Kidney epithelial cell (primary cell): ENCODE data around the gene MXD3. TPM values are rescaled to one million over a fixed set of nuclear protein-coding genes. Genes with fewer than 3 reads are reported as not detected.

Experiments
- DNase-seq: peaks from one replicate; pipeline ENCODE4 v3.0.0-alpha.2; 2010; ENCODE audit warnings: low read depth
- H3K27me3 ChIP-seq: 2 replicates; pipeline ENCODE4 v1.6.0; 2011; ENCODE audit warnings: low read length; ENCODE audit not compliant: control insufficient read depth, insufficient read depth
- H3K36me3 ChIP-seq: 2 replicates; pipeline ENCODE4 v1.5.1; 2011; ENCODE audit warnings: low read length; ENCODE audit not compliant: control insufficient read depth, insufficient read depth
- H3K4me3 ChIP-seq: 2 replicates; pipeline ENCODE4 v1.5.1; 2011; ENCODE audit warnings: low read depth, mild to moderate bottlenecking, control low read depth, low read length
- total RNA-seq: library from RNA; depleted of rRNA; stranded (reverse); fragments of >200 nt; gene quantifications from 2 replicates; pipeline ENCODE4 v1.2.3, GENCODE V29; 2015
- TF ChIP-seq, protein P1 (sequence below): IDR thresholded peaks from 2 replicates; pipeline ENCODE4 v1.5.1; 2011; ENCODE audit warnings: mild to moderate bottlenecking, moderate library complexity, low read length, control low read depth, inconsistent platforms; ENCODE audit not compliant: insufficient read depth, poor library complexity, severe bottlenecking

MXD3 gene
- total RNA-seq, 1 donor from 2014 or later: 6.6 TPM

GRCh38 chr5:177294632-177295031 lies 17.1 kb downstream of the MXD3 start:
- no peak for DNase-seq
- Histone ChIP-seq H3K36me3 (peaks cover 2% of the 10 kb centered on the region), H3K4me3 (no peak overlapping the region), H3K27me3 (no peaks in the 10 kb centered on the region)
- TF ChIP-seq, protein P1, sequence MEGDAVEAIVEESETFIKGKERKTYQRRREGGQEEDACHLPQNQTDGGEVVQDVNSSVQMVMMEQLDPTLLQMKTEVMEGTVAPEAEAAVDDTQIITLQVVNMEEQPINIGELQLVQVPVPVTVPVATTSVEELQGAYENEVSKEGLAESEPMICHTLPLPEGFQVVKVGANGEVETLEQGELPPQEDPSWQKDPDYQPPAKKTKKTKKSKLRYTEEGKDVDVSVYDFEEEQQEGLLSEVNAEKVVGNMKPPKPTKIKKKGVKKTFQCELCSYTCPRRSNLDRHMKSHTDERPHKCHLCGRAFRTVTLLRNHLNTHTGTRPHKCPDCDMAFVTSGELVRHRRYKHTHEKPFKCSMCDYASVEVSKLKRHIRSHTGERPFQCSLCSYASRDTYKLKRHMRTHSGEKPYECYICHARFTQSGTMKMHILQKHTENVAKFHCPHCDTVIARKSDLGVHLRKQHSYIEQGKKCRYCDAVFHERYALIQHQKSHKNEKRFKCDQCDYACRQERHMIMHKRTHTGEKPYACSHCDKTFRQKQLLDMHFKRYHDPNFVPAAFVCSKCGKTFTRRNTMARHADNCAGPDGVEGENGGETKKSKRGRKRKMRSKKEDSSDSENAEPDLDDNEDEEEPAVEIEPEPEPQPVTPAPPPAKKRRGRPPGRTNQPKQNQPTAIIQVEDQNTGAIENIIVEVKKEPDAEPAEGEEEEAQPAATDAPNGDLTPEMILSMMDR: no peak

DNA sequence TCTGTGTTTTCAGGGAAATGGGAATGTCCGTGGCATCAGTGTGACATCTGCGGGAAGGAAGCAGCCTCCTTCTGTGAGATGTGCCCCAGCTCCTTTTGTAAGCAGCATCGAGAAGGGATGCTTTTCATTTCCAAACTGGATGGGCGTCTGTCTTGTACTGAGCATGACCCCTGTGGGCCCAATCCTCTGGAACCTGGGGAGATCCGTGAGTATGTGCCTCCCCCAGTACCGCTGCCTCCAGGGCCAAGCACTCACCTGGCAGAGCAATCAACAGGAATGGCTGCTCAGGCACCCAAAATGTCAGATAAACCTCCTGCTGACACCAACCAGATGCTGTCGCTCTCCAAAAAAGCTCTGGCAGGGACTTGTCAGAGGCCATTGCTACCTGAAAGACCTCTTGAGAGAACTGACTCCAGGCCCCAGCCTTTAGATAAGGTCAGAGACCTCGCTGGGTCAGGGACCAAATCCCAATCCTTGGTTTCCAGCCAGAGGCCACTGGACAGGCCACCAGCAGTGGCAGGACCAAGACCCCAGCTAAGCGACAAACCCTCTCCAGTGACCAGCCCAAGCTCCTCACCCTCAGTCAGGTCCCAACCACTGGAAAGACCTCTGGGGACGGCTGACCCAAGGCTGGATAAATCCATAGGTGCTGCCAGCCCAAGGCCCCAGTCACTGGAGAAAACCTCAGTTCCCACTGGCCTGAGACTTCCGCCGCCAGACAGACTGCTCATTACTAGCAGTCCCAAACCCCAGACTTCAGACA lies 17.7 kb downstream of the MXD3 start:
- Histone ChIP-seq H3K4me3 (no peak overlapping the region), H3K36me3 (peaks cover 2% of the 10 kb centered on the region), H3K27me3 (no peaks in the 10 kb centered on the region)
- TF ChIP-seq, protein P1: no peak
- DNase-seq: no peak

- H3K27me3 ChIP-seq: no peaks in the 10 kb centered on the region
- no peak for DNase-seq
- H3K36me3 ChIP-seq: peaks cover 3% of the 10 kb centered on the region
- no peak overlapping the region for H3K4me3 ChIP-seq
- TF ChIP-seq, protein P1: no peak
Observed at GRCh38 chr5:177291735-177292134, 20.0 kb downstream of the MXD3 start.

DNA sequence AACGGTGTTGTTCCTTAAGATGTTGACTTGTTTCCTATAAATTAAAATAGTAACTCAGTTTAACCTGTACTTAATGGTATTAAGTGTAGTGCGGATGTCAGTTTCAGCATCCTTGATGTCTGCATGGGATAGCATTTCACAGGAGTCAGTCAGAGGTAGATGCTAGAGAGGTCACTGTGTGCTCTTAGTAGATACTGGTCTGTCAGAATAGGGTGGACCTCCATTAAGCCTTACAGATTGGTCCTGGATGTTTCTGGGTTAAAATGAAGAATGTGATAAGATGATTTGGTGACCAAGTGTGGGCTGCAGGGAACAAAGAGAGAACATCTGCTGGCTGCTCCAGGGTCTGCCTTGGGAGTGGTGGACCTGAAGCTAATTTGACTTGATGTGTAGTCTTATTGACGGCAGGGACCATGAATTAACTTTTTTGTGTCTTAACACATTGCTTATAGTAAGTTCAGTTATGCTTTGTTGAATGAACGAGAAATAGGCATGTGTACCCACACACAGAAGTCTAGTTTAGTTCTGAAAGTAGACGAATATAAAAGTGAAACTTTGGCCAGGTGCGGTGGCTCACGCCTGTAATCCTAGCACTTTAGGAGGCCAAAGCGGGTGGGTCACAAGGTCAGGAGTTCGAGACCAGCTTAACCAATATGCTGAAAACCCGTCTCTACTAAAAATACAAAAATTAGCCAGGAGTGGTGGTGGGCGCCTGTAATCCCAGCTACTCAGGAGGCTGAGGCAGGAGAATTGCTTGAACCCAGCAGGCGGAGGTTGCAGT lies 20.7 kb downstream of the MXD3 start:
- no peak overlapping the region for H3K4me3 ChIP-seq
- DNase-seq: no peak
- H3K27me3 ChIP-seq: no peaks in the 10 kb centered on the region
- TF ChIP-seq, protein P1: no peak
- H3K36me3 ChIP-seq: peaks cover 3% of the 10 kb centered on the region

- no peak for DNase-seq
- TF ChIP-seq, protein P1: no peak
- Histone ChIP-seq H3K4me3 (no peak overlapping the region), H3K27me3 (no peaks in the 10 kb centered on the region), H3K36me3 (peaks cover 2% of the 10 kb centered on the region)
Observed at GRCh38 chr5:177288191-177288590, 23.5 kb downstream of the MXD3 start.

DNA sequence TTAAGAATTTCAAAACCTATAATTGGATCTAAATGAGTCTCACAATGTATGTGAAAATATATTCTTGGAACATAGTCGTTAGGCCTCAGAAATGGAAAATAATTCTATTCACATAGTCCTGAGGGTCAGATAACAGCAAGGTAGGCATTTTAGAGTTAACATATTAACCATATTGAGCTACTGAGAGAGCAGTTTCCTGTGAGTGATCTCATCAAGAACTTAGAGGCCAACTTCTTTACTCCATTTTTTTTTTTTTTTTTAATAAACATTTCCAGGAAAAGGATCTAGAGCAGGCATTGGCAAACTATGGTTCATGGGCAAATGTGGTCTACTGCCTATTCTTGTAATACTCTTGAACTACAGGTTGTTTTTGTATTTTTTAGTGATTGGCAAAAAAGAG lies 34.8 kb downstream of the MXD3 start:
- Histone ChIP-seq H3K27me3 (no peaks in the 10 kb centered on the region), H3K36me3 (peaks cover 2% of the 10 kb centered on the region), H3K4me3 (no peak overlapping the region)
- no peak for DNase-seq
- TF ChIP-seq, protein P1: no peak
